EH (cell line): ENCODE results near the gene SMTNL2.

Source experiments
- DNase-seq: peaks from one replicate; pipeline ENCODE4 v3.0.0-alpha.2; 2015; ENCODE audit warnings: low read depth

SMTNL2 gene

GRCh38 chr17:4545217-4545951 lies 38.9 kb upstream of the SMTNL2 start:
- no peak for DNase-seq

- no peak for DNase-seq
Measured at GRCh38 chr17:4547118-4547906, 37.0 kb upstream of the SMTNL2 start.

- no peak for DNase-seq
Measured at GRCh38 chr17:4548061-4548461, 36.3 kb upstream of the SMTNL2 start.

GRCh38 chr17:4548721-4549531 lies 35.4 kb upstream of the SMTNL2 start:
- peak; percentile 27 for DNase-seq

GRCh38 chr17:4549781-4550533 lies 34.4 kb upstream of the SMTNL2 start:
- no peak for DNase-seq

- no peak for DNase-seq
Measured at GRCh38 chr17:4550534-4551039, 33.7 kb upstream of the SMTNL2 start.

- no peak for DNase-seq
Measured at GRCh38 chr17:4551141-4551540, 33.2 kb upstream of the SMTNL2 start.

- DNase-seq: no peak
Measured at GRCh38 chr17:4551796-4552525, 32.4 kb upstream of the SMTNL2 start.

GRCh38 chr17:4553669-4554068 lies 30.7 kb upstream of the SMTNL2 start:
- no peak for DNase-seq

- DNase-seq: no peak
Measured at GRCh38 chr17:4554441-4554996, 29.8 kb upstream of the SMTNL2 start.

GRCh38 chr17:4554997-4555799 lies 29.1 kb upstream of the SMTNL2 start, which contains the start of gene MYBBP1A:
MYBBP1A (minus strand) TSS chr17:4555384; CDS start chr17:4555324, 60 bp downstream.
- peak; percentile 97 for DNase-seq

- no peak for DNase-seq
Measured at GRCh38 chr17:4555873-4556759, 28.2 kb upstream of the SMTNL2 start.

- DNase-seq: no peak
Measured at GRCh38 chr17:4556996-4557395, 27.3 kb upstream of the SMTNL2 start.

- DNase-seq: no peak
Measured at GRCh38 chr17:4557626-4558346, 26.5 kb upstream of the SMTNL2 start.

- no peak for DNase-seq
Measured at GRCh38 chr17:4558347-4558971, 25.9 kb upstream of the SMTNL2 start.

GRCh38 chr17:4559139-4559791 lies 25.1 kb upstream of the SMTNL2 start:
- DNase-seq: no peak

GRCh38 chr17:4559966-4560365 lies 24.4 kb upstream of the SMTNL2 start:
- DNase-seq: no peak
